ENCODE measurements around the gene COLQ.

Gene COLQ

GRCh38 chr3:15556512-15556911, 35.0 kb upstream of the COLQ start:
- Histone ChIP-seq H3K27ac (no peak overlapping the region), H3K27me3 (no peaks in the 10 kb centered on the region), H3K4me1 (no peaks in the 10 kb centered on the region), H3K4me3 (no peak overlapping the region), H3K36me3 (peaks cover 4 to 49% (median 7%) of the 10 kb centered on the region in 3 donors), H3K9me3 (no peaks in the 10 kb centered on the region)
- no peak for DNase-seq
- intact Hi-C loops (cut with DNase I; ENCODE audit: low total_unique reads): loop anchor here (2.0 kb wide), 1 partner anchor 354 kb away; no protein-coding TSS in a partner anchor
- no peak for TF ChIP-seq CTCF (IDR thresholded peaks at IDR 0.05)

GRCh38 chr3:15553749-15554148, 32.2 kb upstream of the COLQ start:
- Histone ChIP-seq H3K9me3 (no peaks in the 10 kb centered on the region), H3K27me3 (no peaks in the 10 kb centered on the region), H3K36me3 (peaks cover 0 to 31% (median 0%) of the 10 kb centered on the region in 3 donors), H3K27ac (no peak overlapping the region), H3K4me3 (no peak overlapping the region), H3K4me1 (no peaks in the 10 kb centered on the region)
- TF ChIP-seq CTCF (IDR thresholded peaks at IDR 0.05): no peak
- intact Hi-C loops (cut with DNase I; ENCODE audit: low total_unique reads): no loop called here
- no peak for DNase-seq

GRCh38 chr3:15551902-15552301, 30.4 kb upstream of the COLQ start:
- Histone ChIP-seq H3K27me3 (no peaks in the 10 kb centered on the region), H3K4me3 (no peak overlapping the region), H3K27ac (no peak overlapping the region), H3K36me3 (peaks cover 0 to 31% (median 0%) of the 10 kb centered on the region in 3 donors), H3K4me1 (no peaks in the 10 kb centered on the region), H3K9me3 (no peaks in the 10 kb centered on the region)
- intact Hi-C loops (cut with DNase I; ENCODE audit: low total_unique reads): no loop called here
- TF ChIP-seq CTCF (IDR thresholded peaks at IDR 0.05): no peak
- DNase-seq: no peak

GRCh38 chr3:15549846-15550245, 28.3 kb upstream of the COLQ start:
- no peaks in the 10 kb centered on the region for H3K9me3 ChIP-seq
- peaks cover 0 to 24% (median 0%) of the 10 kb centered on the region in 3 donors for H3K36me3 ChIP-seq
- H3K27ac ChIP-seq: no peak overlapping the region
- DNase-seq: no peak
- H3K27me3 ChIP-seq: no peaks in the 10 kb centered on the region
- intact Hi-C loops (cut with DNase I; ENCODE audit: low total_unique reads): no loop called here
- no peak overlapping the region for H3K4me3 ChIP-seq
- no peaks in the 10 kb centered on the region for H3K4me1 ChIP-seq
- TF ChIP-seq CTCF (IDR thresholded peaks at IDR 0.05): no peak

- intact Hi-C loops (cut with DNase I; ENCODE audit: low total_unique reads): no loop called here
- Histone ChIP-seq H3K27ac (peak overlapping the region in 1 of 2 donors; percentile 40), H3K4me1 (peaks cover 0 to 17% (median 8%) of the 10 kb centered on the region in 4 donors), H3K9me3 (no peaks in the 10 kb centered on the region), H3K27me3 (no peaks in the 10 kb centered on the region), H3K4me3 (no peak overlapping the region), H3K36me3 (no peaks in the 10 kb centered on the region)
- TF ChIP-seq CTCF (IDR thresholded peaks at IDR 0.05): no peak
- no peak for DNase-seq
Observed at GRCh38 chr3:15542614-15543013, 21.1 kb upstream of the COLQ start.

GRCh38 chr3:15541371-15541770, 19.9 kb upstream of the COLQ start:
- Histone ChIP-seq H3K4me1 (peaks cover 0 to 23% (median 8%) of the 10 kb centered on the region in 4 donors), H3K27ac (no peak overlapping the region), H3K9me3 (no peaks in the 10 kb centered on the region), H3K4me3 (no peak overlapping the region), H3K36me3 (no peaks in the 10 kb centered on the region), H3K27me3 (no peaks in the 10 kb centered on the region)
- intact Hi-C loops (cut with DNase I; ENCODE audit: low total_unique reads): no loop called here
- no peak for TF ChIP-seq CTCF (IDR thresholded peaks at IDR 0.05)
- DNase-seq: no peak
